ENCODE measurements around the gene VPREB3.

VPREB3 gene

DNA sequence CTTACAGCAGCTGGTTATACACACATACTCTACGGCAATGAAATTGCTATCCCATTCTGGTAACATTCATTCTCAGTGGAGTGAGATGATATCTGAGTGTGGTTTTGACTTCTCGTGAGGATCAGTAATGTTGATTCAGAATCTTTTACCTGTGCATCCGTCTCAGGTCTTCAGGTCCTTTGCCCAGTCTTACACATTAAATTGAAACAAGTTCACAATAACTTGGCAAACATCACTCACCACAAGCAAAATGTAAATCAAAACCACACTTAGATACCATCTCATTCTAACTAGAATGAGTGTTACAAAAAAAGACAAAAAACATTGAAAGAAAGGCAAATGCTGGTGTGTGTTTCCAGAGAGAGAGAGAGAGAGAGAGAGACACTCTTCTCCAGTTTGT, 49.4 kb downstream of the VPREB3 start:
- DNase-seq, result no peak
- TF ChIP-seq EZH2phosphoT487 (IDR thresholded peaks at IDR 0.05; ENCODE audit: low read length) (no peak), EZH2 (optimal IDR thresholded peaks at IDR 0.05; ENCODE audit: low read depth, low read length) (no peak)
- TF ChIP-seq, protein P1, sequence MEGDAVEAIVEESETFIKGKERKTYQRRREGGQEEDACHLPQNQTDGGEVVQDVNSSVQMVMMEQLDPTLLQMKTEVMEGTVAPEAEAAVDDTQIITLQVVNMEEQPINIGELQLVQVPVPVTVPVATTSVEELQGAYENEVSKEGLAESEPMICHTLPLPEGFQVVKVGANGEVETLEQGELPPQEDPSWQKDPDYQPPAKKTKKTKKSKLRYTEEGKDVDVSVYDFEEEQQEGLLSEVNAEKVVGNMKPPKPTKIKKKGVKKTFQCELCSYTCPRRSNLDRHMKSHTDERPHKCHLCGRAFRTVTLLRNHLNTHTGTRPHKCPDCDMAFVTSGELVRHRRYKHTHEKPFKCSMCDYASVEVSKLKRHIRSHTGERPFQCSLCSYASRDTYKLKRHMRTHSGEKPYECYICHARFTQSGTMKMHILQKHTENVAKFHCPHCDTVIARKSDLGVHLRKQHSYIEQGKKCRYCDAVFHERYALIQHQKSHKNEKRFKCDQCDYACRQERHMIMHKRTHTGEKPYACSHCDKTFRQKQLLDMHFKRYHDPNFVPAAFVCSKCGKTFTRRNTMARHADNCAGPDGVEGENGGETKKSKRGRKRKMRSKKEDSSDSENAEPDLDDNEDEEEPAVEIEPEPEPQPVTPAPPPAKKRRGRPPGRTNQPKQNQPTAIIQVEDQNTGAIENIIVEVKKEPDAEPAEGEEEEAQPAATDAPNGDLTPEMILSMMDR (IDR thresholded peaks at IDR 0.05; ENCODE audit: low read length), result no peak
- Histone ChIP-seq H3K4me2 (ENCODE audit: low read depth, low read length) (no peak overlapping the region), H4K20me1 (ENCODE audit: insufficient read depth, low read length) (no peaks in the 10 kb centered on the region), H3K9me2 (replicated peaks; ENCODE audit: insufficient read depth, low read length) (no peaks in the 10 kb centered on the region), H3F3A (ENCODE audit: insufficient read depth, low read length) (no peaks in the 10 kb centered on the region), H3K36me3 (replicated peaks; ENCODE audit: insufficient read depth, low read length) (peaks cover 9% of the 10 kb centered on the region; the same call in 1 of the 2 replicates), H3K27me3 (replicated peaks; ENCODE audit: insufficient read depth, low read length) (no peaks in the 10 kb centered on the region), H3K4me1 (ENCODE audit: low read length) (no peaks in the 10 kb centered on the region), H3K27ac (ENCODE audit: low read length) (no peak overlapping the region), H2AFZ (ENCODE audit: low read length) (no peak overlapping the region), H3K9me3 (replicated peaks; ENCODE audit: insufficient read depth, low read length) (no peaks in the 10 kb centered on the region), H3K79me2 (ENCODE audit: low read length) (peaks cover 45% of the 10 kb centered on the region), H3K9ac (ENCODE audit: low read length) (no peak overlapping the region), H3K4me3 (ENCODE audit: low read length) (no peak overlapping the region)

DNA sequence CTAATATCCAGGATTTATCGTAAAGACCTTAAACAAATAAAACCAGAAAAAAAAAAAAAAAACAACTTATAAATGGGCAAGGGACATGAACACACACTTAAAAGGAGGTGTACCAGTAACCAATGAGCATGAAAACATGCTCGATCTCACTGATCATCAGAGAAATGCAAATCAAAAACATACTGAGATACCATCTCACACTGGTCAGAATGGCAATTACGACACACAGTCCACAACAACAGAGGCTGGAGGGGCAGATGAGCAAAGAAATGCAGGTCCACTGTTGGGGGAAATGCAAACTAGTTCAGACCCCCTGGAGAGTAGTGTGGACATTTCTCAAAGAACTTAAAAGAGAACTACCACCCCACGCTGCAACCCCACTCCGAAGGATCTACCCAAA, 50.2 kb downstream of the VPREB3 start:
- Histone ChIP-seq H3F3A (ENCODE audit: insufficient read depth, low read length) (no peaks in the 10 kb centered on the region), H3K27me3 (replicated peaks; ENCODE audit: insufficient read depth, low read length) (no peaks in the 10 kb centered on the region), H2AFZ (ENCODE audit: low read length) (no peak overlapping the region), H3K27ac (ENCODE audit: low read length) (no peak overlapping the region), H3K9me2 (replicated peaks; ENCODE audit: insufficient read depth, low read length) (no peaks in the 10 kb centered on the region), H3K9me3 (replicated peaks; ENCODE audit: insufficient read depth, low read length) (no peaks in the 10 kb centered on the region), H3K9ac (ENCODE audit: low read length) (no peak overlapping the region), H3K36me3 (replicated peaks; ENCODE audit: insufficient read depth, low read length) (peaks cover 9% of the 10 kb centered on the region; the same call in 1 of the 2 replicates), H3K4me2 (ENCODE audit: low read depth, low read length) (no peak overlapping the region), H3K4me3 (ENCODE audit: low read length) (no peak overlapping the region), H4K20me1 (ENCODE audit: insufficient read depth, low read length) (no peaks in the 10 kb centered on the region), H3K4me1 (ENCODE audit: low read length) (no peaks in the 10 kb centered on the region), H3K79me2 (ENCODE audit: low read length) (peaks cover 45% of the 10 kb centered on the region)
- TF ChIP-seq, protein P1 (IDR thresholded peaks at IDR 0.05; ENCODE audit: low read length), result no peak
- TF ChIP-seq EZH2 (optimal IDR thresholded peaks at IDR 0.05; ENCODE audit: low read depth, low read length) (no peak), EZH2phosphoT487 (IDR thresholded peaks at IDR 0.05; ENCODE audit: low read length) (no peak)
- DNase-seq, result no peak
